ENCODE data around the gene SMCO1. TPM values are rescaled to one million over a fixed set of nuclear protein-coding genes. Genes with fewer than 3 reads are reported as not detected.

Gene SMCO1
- total and polyA plus RNA-seq, 2 donors (not counting 3 experiments of a cell fraction or from before 2014, with no cell fraction given), result not detected

DNA sequence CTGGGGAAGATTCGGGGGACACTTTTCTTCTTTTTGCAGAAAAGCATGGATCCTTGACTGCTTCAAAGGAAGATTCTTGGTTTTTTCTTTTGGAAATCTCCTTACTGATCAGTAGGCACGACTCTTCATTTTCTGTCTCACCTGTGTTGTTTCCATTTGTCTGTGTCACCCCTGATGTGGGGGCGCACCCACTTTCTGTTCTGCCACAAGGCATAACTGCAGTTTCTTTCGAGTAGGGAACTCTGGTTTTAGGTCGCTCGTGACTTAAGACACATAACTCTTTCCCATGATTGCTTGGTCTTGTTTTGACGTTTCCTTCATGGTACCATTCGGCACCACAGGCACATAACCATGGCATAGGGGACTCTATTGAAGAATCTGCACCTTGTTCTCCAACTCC is 42.9 kb downstream of the SMCO1 start:
- intact Hi-C loops (cut with micrococcal nuclease), result no loop called here
- Histone ChIP-seq H3K79me2 (ENCODE audit: control insufficient read depth, insufficient read depth, low read length) (peaks cover 14% of the 10 kb centered on the region), H3K4me3 (replicated peaks in 1 of 3; ENCODE audit: insufficient read depth in 1 of 3, low read depth in 1 of 3, low read length in 3 of 3) (no peak overlapping the region), H3K27me3 (ENCODE audit: control insufficient read depth in 2 of 2, insufficient read depth in 2 of 2, low read length in 2 of 2) (no peaks in the 10 kb centered on the region), H4K20me1 (replicated peaks; ENCODE audit: control insufficient read depth, extremely low read depth, insufficient read depth, low read length) (no peaks in the 10 kb centered on the region), H3K9me3 (replicated peaks; ENCODE audit: control insufficient read depth, insufficient read depth, low read length) (no peaks in the 10 kb centered on the region), H3K4me2 (ENCODE audit: insufficient read depth, low read length) (no peak overlapping the region), H3K36me3 (ENCODE audit: control insufficient read depth in 2 of 2, extremely low read depth in 1 of 2, insufficient read depth in 2 of 2, low read length in 2 of 2) (peaks cover 20 to 23% of the 10 kb centered on the region in 2 experiments), H3K27ac (ENCODE audit: insufficient read depth, low read depth, low read length) (no peak overlapping the region), H3K9ac (replicated peaks; ENCODE audit: extremely low read depth, insufficient read depth, low read length) (no peak overlapping the region), H3K9me1 (replicated peaks; ENCODE audit: control insufficient read depth, extremely low read depth, insufficient read depth, low read length) (no peaks in the 10 kb centered on the region), H3K4me1 (ENCODE audit: control insufficient read depth, extremely low read depth, insufficient read depth, low read length) (no peaks in the 10 kb centered on the region), H2AFZ (ENCODE audit: low read depth, low read length) (no peak overlapping the region)
- no peak for DNase-seq (ENCODE audit: low read depth, low spot score)
- no peak for FAIRE-seq
- dilution Hi-C loops (cut with MboI; ENCODE audit: extremely low pct_ligation_motif_present, low sequenced_read_pairs), result no loop called here
- POLR2A ChIA-PET, result no interaction called here
- BruUV-seq (replicated peaks), result no TSS peak
- CTCF ChIA-PET, result interaction anchor here (1.4 kb wide), 1 partner anchor 50 kb away, joined by 4 read pairs; no protein-coding TSS in a partner anchor
- TF ChIP-seq POLR2A (IDR thresholded peaks at IDR 0.05; ENCODE audit: low read depth, low read length), result no peak
- TF ChIP-seq POLR2AphosphoS5 (IDR thresholded peaks at IDR 0.05; ENCODE audit: insufficient read depth, low read depth, low read length), result no peak
- TF ChIP-seq MYC (IDR thresholded peaks at IDR 0.05; ENCODE audit: low read depth, low read length), result no peak
- TF ChIP-seq FOS (IDR thresholded peaks at IDR 0.05; ENCODE audit: borderline replicate concordance, insufficient read depth, low read length), result no peak
- no peak for TF ChIP-seq GATA2 (IDR thresholded peaks at IDR 0.05; ENCODE audit: insufficient read depth, insufficient read length, low read depth, low read length)
- no peak for TF ChIP-seq EZH2 (IDR thresholded peaks at IDR 0.05; ENCODE audit: borderline replicate concordance, low read depth, low read length, severe bottlenecking)
- TF ChIP-seq, protein P1, sequence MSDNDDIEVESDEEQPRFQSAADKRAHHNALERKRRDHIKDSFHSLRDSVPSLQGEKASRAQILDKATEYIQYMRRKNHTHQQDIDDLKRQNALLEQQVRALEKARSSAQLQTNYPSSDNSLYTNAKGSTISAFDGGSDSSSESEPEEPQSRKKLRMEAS (IDR thresholded peaks at IDR 0.05; ENCODE audit: insufficient read depth, insufficient read length), result no peak
- TF ChIP-seq, protein P2, sequence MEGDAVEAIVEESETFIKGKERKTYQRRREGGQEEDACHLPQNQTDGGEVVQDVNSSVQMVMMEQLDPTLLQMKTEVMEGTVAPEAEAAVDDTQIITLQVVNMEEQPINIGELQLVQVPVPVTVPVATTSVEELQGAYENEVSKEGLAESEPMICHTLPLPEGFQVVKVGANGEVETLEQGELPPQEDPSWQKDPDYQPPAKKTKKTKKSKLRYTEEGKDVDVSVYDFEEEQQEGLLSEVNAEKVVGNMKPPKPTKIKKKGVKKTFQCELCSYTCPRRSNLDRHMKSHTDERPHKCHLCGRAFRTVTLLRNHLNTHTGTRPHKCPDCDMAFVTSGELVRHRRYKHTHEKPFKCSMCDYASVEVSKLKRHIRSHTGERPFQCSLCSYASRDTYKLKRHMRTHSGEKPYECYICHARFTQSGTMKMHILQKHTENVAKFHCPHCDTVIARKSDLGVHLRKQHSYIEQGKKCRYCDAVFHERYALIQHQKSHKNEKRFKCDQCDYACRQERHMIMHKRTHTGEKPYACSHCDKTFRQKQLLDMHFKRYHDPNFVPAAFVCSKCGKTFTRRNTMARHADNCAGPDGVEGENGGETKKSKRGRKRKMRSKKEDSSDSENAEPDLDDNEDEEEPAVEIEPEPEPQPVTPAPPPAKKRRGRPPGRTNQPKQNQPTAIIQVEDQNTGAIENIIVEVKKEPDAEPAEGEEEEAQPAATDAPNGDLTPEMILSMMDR (IDR thresholded peaks at IDR 0.05; ENCODE audit: extremely low read depth in 1 of 2, insufficient read depth in 1 of 2, low read depth in 1 of 2, low read length in 2 of 2), result no peak
- no peak for TF ChIP-seq JUN (IDR thresholded peaks at IDR 0.05; ENCODE audit: borderline replicate concordance, insufficient read depth, insufficient read length, low read depth)

Data from endothelial cell of umbilical vein (primary cell).